Measurements from ENCODE around the gene CDK18. TPM values are rescaled to one million over a fixed set of nuclear protein-coding genes. Genes with fewer than 3 reads are reported as not detected.

CDK18 gene
- polyA plus RNA-seq, 1 experiment: 0.83 TPM

GRCh38 chr1:205528446-205528886 is 24.0 kb downstream of the CDK18 start:
- no peak for DNase-seq (ENCODE audit: low read depth)
- H3K36me3 ChIP-seq (ENCODE audit: control insufficient read depth, insufficient read depth, low read length): no peaks in the 10 kb centered on the region
- H3K27me3 ChIP-seq (ENCODE audit: control insufficient read depth, insufficient read depth, low read length): no peaks in the 10 kb centered on the region; the same call in 1 of the 2 replicates
- H3K4me3 ChIP-seq (ENCODE audit: low read depth, low read length): no peak overlapping the region
- TF ChIP-seq, protein P1, sequence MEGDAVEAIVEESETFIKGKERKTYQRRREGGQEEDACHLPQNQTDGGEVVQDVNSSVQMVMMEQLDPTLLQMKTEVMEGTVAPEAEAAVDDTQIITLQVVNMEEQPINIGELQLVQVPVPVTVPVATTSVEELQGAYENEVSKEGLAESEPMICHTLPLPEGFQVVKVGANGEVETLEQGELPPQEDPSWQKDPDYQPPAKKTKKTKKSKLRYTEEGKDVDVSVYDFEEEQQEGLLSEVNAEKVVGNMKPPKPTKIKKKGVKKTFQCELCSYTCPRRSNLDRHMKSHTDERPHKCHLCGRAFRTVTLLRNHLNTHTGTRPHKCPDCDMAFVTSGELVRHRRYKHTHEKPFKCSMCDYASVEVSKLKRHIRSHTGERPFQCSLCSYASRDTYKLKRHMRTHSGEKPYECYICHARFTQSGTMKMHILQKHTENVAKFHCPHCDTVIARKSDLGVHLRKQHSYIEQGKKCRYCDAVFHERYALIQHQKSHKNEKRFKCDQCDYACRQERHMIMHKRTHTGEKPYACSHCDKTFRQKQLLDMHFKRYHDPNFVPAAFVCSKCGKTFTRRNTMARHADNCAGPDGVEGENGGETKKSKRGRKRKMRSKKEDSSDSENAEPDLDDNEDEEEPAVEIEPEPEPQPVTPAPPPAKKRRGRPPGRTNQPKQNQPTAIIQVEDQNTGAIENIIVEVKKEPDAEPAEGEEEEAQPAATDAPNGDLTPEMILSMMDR (IDR thresholded peaks at IDR 0.05; ENCODE audit: insufficient read depth, low read depth, low read length): no peak
- ChIA-PET POLR2A (no interaction called here), CTCF (interaction anchor here (0.7 to 28.3 kb wide), 27 partner anchors 8 to 450 kb away, joined by 3 to 819 read pairs (median 5); partner anchors contain the start of genes CDK18 and ELK4)

GRCh38 chr1:205528887-205529825 is 24.7 kb downstream of the CDK18 start:
- no peaks in the 10 kb centered on the region for H3K36me3 ChIP-seq (ENCODE audit: control insufficient read depth, insufficient read depth, low read length)
- DNase-seq (ENCODE audit: low read depth): no peak
- peak overlapping the region; percentile 37 for H3K4me3 ChIP-seq (ENCODE audit: low read depth, low read length)
- CTCF ChIA-PET: interaction anchor here (0.7 to 28.3 kb wide), 31 partner anchors 8 to 449 kb away, joined by 3 to 819 read pairs (median 5); partner anchors contain the start of genes CDK18 and ELK4
- TF ChIP-seq, protein P1 (IDR thresholded peaks at IDR 0.05; ENCODE audit: insufficient read depth, low read depth, low read length): peak; percentile 96
- POLR2A ChIA-PET: no interaction called here
- no peaks in the 10 kb centered on the region; the same call in 1 of the 2 replicates for H3K27me3 ChIP-seq (ENCODE audit: control insufficient read depth, insufficient read depth, low read length)

GRCh38 chr1:205530116-205530515 is 25.6 kb downstream of the CDK18 start:
- CTCF ChIA-PET: interaction anchor here (1.0 to 28.3 kb wide), 10 partner anchors 8 to 128 kb away, joined by 4 to 819 read pairs (median 8); partner anchors contain the start of gene CDK18
- TF ChIP-seq, protein P1 (IDR thresholded peaks at IDR 0.05; ENCODE audit: insufficient read depth, low read depth, low read length): no peak
- DNase-seq (ENCODE audit: low read depth): no peak
- no peak overlapping the region for H3K4me3 ChIP-seq (ENCODE audit: low read depth, low read length)
- H3K36me3 ChIP-seq (ENCODE audit: control insufficient read depth, insufficient read depth, low read length): no peaks in the 10 kb centered on the region
- no peaks in the 10 kb centered on the region; the same call in 1 of the 2 replicates for H3K27me3 ChIP-seq (ENCODE audit: control insufficient read depth, insufficient read depth, low read length)
- POLR2A ChIA-PET: no interaction called here

DNA sequence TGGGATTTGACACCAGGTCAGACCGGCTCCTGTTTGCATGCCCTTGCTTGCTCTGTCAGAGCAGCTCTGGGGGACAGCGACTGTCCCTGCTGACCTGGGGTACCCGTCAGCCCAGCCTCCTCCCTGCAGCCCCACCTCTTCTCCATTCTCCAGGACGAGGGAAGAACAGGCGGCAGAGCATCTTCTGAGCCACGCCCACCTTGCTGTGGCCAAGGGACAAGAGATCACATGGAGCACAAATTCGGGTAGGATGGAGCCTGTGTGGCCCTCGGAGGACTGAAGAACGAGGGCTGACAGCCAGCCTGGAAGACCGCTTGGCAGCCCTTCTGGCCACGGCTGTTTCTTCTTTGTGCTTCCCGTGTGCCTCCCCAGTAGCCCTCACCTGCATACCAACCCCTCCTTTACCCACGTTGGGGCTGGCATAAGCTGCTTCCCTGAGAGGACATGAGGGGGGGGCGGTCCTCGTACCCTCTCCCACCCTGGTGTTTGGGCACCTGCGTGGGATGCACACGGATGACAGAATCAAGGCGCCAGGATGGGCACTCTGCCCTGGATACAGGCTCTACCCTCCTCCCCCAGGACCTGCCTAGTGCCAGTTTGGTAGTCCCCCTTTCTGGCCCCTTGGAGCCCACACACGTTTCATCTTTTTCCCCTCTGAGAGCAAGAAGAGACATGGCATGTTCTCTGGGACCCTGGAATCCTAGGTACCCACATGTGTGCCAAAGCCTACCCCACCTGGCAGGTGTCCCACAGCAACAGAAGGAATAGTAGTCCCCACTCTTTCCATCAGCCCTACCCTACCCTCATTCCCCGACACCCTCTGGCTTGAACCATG is 26.9 kb downstream of the CDK18 start:
- Histone ChIP-seq H3K4me3 (ENCODE audit: low read depth, low read length) (no peak overlapping the region), H3K36me3 (ENCODE audit: control insufficient read depth, insufficient read depth, low read length) (no peaks in the 10 kb centered on the region), H3K27me3 (ENCODE audit: control insufficient read depth, insufficient read depth, low read length) (no peaks in the 10 kb centered on the region; the same call in 1 of the 2 replicates)
- DNase-seq (ENCODE audit: low read depth): no peak
- POLR2A ChIA-PET: no interaction called here
- TF ChIP-seq, protein P1 (IDR thresholded peaks at IDR 0.05; ENCODE audit: insufficient read depth, low read depth, low read length): no peak
- CTCF ChIA-PET: interaction anchor here (1.0 to 28.3 kb wide), 5 partner anchors 12 to 127 kb away, joined by 4 to 819 read pairs (median 6); partner anchors contain the start of gene CDK18

All from BJ (cell line).